Activated CD4-positive, CD25-positive, alpha-beta regulatory T cell (primary cell): ENCODE data around the gene ACP5.
"Not testable (repeated sequence)": the region's sequence is repeated elsewhere in the genome, so short reads cannot be mapped to it uniquely, and the experiment has no call there.

Experiments
- DNase-seq, 4 experiments: peaks; one replicate each; lab custom pipeline; 2025; lab: John Stamatoyannopoulos, UW

ACP5 gene

DNA sequence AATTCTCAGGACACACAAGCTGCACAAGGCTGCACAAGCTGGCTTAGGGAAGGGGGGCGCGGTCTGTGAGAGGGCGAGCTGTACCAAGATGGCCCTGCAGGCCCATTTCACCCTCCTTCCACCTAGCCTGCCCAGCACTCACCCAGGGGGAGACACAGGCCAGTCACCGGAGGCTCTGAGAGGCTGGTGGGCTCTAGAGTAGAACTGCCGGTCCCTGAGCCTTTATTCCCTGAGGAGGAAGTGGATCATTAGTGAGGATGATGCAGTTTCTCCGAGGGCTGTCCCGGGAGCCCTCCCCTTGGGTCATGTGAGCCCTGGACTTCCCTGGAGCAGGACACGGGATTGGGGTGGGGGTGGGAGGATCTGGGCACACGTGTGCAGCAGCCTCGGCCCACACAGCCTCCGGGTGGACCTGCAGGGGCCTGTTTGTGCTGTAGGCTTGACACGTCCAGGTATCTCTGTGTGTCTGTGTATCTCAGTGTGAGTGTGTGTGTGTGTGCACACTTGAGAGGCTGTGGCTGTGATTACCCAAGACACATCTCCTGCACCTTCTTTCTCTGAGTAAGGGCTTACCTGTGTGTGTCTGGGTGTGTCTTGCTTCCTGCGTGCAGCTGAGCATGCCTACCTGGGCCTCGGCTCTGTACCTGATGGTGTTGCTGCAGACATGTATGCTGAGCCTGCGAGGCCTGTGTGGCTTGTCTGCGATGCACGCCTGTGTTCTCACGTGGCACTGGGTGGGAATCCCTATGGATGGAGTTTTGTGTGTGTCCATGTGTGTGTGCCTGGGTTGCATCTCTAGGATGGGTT lies at the start of gene ACP5:
TSS of gene ACP5 (minus strand) at position 195 of the 807 bp plus-strand sequence. CDS start 328 bp downstream, outside the sequence.
- DNase-seq, result no peak

GRCh38 chr19:11626252-11626651 lies 48.8 kb upstream of the ACP5 start:
- no peak for DNase-seq

DNA sequence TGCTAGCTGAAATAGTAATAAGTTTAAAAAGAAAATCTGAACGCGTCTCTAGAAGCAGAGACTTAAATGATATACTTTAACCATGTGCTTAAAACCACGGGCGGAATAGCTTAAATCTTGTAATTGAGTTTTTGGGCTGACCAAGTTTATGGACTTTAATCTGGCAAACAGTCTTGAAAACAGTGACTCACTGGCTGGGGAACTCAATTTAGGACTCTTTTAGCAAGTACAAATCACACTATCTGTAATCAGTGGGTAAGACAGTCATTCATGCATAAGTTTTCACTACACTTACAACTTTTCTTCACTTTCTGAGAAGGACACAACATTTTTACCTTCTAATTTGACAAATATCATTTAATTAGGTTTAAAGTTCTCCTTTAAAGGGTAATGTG lies 46.6 kb upstream of the ACP5 start:
- no peak for DNase-seq

- not testable (repeated sequence) for DNase-seq
Measured at GRCh38 chr19:11622401-11622800, 45.0 kb upstream of the ACP5 start.

GRCh38 chr19:11620553-11620952 lies 43.1 kb upstream of the ACP5 start:
- no peak for DNase-seq

DNA sequence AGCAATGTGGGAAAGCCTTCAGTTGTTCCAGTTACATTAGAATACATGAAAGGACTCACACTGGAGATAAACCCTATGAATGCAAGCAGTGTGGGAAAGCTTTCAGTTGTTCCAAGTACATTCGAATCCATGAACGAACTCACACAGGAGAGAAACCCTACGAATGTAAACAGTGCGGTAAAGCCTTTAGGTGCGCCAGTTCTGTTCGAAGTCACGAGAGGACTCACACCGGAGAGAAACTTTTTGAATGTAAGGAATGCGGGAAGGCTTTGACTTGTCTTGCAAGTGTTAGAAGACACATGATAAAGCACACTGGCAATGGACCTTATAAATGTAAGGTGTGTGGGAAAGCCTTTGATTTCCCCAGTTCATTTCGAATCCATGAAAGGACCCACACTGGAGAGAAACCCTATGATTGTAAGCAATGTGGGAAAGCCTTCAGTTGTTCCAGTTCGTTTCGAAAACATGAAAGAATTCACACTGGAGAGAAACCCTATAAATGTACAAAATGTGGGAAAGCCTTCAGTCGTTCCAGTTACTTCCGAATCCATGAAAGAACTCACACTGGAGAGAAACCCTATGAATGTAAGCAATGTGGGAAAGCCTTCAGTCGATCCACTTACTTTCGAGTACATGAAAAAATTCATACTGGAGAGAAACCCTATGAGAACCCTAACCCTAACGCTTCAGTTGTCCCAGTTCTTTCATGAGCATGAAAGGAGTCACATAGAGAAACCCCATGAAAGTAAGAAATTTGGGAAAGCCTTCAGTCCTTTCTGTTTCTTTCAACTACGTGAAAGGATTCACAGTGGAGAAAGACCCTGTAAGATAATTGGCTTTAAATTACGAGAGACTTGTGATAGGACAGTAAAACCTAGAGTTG lies 40.0 kb upstream of the ACP5 start:
- no peak for DNase-seq

DNA sequence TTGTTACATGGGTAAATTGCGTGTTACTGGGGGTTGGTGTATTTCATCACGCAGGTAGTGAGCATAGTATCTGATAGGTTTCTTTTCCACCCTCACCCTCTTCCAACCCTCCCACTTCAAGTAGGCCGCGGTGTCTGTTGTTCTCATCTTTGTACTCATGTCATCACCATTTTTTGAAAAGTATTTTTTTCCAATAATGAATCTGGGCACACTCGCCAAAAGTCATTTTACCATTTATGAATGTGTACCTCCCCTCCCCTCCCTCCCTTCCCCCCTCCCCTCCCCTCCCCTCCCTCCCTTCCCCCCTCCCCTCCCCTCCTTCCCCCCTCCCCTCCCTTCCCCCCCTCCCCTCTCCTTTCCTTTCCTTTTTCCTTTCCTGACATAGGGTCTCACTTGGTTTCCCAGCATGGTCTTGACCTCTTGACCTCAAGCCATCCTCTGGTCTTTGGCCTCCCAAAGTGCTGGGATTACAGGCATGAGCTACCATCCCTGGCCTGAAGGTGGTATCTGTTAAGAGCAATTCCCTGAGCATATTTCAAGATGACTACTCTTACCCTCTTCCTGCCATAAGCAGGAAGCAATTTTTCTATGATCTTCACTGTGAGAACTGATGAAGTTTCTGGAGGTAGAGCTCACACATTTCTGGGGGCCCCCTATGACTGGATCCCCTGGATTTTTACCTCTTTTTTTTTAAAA lies 35.5 kb upstream of the ACP5 start:
- no peak for DNase-seq

DNA sequence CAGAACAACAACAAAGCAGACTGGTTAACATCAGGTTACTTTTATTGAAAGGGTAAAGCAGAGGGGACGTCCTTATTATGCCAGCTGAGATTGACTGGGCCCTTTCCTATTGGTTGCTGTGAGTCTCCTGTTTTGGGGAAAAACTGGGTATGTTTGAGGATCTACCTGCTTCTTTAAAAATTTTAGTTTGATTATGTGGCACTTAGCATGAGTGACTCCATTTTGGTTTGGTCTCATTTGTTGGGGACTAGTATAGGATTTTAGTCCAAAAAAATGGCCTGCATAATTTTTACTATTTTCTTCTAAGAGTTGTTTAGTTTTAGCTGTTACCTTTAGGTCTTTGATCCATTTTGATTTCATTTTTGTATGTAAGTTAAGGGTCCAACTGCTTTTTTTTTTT lies 34.3 kb upstream of the ACP5 start:
- DNase-seq, result no peak

GRCh38 chr19:11606484-11606883 lies 29.0 kb upstream of the ACP5 start:
- no peak for DNase-seq

DNA sequence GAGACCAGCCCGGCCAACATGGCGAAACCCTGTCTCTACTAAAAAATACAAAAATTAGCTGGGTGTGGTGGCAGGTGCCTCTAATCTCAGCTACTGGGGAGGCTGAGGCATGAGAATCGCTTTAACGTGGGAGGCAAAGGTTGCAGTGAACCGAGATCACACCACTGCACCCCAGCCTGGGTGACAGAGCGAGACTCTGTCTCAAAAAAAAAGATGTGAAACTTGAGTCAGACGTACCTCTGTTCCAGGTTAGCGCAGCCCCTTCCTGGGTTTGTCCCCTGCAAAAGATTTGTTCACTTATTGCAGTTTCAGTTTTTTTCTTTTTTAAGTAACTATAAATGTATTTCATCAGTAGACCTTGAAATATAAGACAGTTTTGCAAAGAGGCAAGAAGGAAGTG lies 22.3 kb upstream of the ACP5 start:
- DNase-seq, result not testable (repeated sequence)

GRCh38 chr19:11598746-11599145 lies 21.3 kb upstream of the ACP5 start:
- DNase-seq, result no peak

GRCh38 chr19:11598103-11598483 lies 20.6 kb upstream of the ACP5 start:
- no peak for DNase-seq

DNA sequence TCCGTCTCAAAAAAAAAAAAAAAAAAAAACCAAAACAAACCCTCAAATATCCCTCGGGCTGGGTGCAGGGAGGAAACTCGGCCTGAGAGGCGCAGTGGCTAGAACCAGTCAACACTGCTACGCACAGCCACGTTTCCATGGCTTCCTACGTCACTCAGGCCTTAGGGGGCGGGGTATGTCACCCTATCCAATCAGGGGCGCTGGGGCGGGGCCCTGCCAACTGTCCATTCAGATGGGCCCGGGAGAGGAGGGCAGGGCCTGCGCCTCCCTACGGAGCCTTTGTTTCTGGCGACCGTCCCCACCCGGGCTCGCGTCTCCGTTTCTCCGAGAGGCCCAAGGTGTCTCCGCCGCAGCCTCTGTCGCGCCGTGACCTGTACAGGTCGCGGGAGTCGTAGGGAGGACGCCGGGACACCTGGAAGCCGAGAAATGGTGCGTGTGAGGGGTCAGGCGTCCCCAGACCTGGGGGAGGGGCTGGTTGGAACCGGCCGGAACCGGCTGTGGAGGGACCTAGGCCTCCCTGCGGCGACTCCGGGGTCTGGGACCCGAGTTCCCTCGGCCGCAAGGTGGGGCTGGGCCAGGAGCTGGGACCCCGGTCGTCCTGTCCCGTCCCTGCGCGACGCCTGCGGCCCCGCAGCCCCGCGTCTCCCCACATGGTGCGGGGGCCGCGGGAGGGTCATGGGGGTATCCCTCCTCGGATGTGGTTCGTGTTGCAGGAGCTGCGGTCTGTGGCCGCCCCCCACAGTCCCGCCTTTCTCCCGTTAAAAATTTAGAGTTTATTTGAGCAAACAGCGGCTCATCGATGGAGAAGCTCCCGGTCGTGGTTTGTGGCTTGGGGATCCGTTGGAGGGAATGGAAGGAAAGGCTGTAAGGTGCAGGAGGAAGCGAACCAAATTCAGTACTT lies 20.0 kb upstream of the ACP5 start, which contains the start of gene ZNF627:
TSS of gene ZNF627 (plus strand) at position 282 of the 901 bp plus-strand sequence. CDS start at position 427, 145 bp downstream.
- DNase-seq, result peak; percentile 90 to 92 (median 90)

DNA sequence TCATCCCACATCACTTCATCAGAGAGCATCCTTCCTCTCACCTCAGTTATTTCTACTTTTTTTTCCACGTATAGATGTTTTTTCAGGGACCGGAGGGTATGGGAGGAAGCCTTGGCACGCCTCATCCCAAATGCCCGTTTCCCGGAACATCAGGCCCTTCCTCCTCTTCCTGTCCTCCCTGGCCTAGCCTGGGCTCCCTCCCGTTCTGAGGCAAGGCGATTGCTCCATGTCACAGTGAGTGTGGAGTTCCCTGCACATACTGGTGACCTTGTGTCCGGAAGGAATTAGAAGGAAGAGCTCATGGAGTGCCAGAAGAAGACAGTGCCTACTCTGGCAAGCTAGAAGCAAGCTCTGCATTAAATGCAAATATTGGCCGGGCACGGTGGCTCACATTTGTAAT lies 18.7 kb upstream of the ACP5 start:
- no peak for DNase-seq

- DNase-seq, result no peak
Measured at GRCh38 chr19:11594084-11594483, 16.6 kb upstream of the ACP5 start.

- DNase-seq, result no peak
Measured at GRCh38 chr19:11587975-11588631, 10.7 kb upstream of the ACP5 start.

DNA sequence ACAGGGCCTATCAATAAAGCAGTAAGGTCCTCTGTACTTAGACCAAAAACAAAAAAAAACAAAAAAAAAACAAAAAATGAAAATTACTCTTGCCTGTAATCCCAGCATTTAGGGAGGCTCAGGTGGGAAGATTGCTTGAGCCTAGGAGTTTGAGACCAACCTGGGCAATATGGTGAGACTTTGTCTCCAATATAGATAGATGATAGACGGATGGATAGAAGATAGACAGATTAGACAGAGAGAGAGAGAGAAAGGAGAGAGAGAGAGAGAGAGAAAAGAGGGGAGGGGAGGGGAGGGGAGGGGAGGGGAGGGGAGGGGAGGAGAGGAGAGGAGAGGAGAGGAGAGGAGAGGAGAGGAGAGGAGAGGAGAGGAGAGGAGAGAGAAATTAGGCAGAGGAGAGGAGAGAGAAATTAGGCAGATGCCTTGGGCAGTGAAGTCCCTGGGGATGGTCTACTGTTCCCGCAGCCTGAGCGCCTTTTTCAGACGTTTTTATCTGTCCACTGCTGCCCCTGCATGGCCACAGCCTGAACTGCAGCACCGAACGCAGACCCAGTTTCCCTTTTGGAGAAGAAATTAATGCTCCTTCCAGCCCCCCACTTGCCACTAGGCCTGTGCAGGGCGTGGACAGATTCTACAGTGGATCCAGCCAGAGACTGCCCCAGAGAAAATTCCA lies 10.0 kb upstream of the ACP5 start:
- DNase-seq, result peak; percentile 25 to 70 (median 58)

GRCh38 chr19:11586331-11586730 lies 8.9 kb upstream of the ACP5 start:
- DNase-seq, result no peak

DNA sequence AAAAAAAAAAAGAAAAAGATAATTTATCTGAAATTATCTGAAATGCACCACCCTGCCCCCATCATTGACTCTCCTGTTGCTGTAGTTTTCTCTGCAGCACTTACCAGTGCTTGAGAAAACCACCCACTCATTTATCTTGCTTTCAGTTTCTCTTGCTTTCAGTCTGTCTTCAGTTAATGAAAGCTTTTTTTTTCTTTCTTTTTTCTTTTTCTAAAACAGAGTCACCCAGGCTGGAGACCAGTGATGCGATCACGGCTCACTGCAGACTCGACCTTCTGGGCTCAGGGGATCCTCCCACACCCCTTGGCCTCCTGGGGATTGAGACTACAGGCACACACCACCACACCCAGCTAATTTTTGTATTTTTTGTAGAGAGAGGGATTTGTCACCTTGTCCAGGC lies 4.3 kb upstream of the ACP5 start:
- DNase-seq, result peak in 1 of 4 experiments; percentile 13

DNA sequence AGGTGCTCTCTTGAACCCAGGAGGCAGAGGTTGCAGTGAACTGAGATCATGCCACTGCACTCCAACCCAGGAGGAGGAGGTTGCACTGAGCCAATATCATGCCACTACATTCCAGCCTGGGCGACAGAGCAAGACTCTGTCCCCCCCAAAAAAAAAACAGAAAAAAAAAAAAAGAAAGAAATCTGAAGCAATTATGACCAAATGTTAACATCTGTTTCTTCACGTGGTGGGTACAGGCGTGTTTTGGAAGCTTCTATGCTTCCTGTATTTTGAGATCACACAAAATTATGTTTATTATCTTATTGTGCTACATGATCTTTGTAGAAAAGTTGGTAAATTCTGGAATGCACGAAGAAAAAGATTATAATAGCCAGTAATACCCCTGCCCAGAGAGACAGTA lies 2.7 kb upstream of the ACP5 start:
- DNase-seq, result no peak
